H1 (cell line): Measurements from ENCODE around the gene NFX1. TPM values are rescaled to one million over a fixed set of nuclear protein-coding genes. Genes with fewer than 3 reads are reported as not detected.

Experiments
- polyA plus RNA-seq, 7 experiments: library from polyadenylated mRNA; depleted of rRNA in 3 of 7; stranded (reverse) in 5 of 7; unstranded in 2 of 7; fragments of >200 nt in 5 of 7; fragments of 200-250 nt in 2 of 7; gene quantifications; 1 replicate in 5 of 7; 2 replicates in 1 of 7; 4 replicates in 1 of 7; pipeline versions ENCODE4 v1.2.1 to v1.2.3, GENCODE V29; 2011 to 2013; ENCODE audit warnings: missing spikeins in 2 of 7, mixed read lengths in 2 of 7
- total RNA-seq: library from RNA; stranded (reverse); fragmentation: NEBNext Ultra II Directional; extraction: Animal tissue kit (Norgen Biotek cat#: 25700); gene quantifications from 2 replicates; pipeline ENCODE4 v1.2.1, GENCODE V29; 2021
- TF ChIP-seq, protein P1 (sequence below): fragments of 300-600 bp; sonication (generic); IDR thresholded peaks from 2 replicates; pipeline ENCODE4 v1.7.1; 2012; ENCODE audit warnings: low read length, moderate library complexity, mild to moderate bottlenecking, inconsistent platforms; ENCODE audit not compliant: insufficient replicate concordance

NFX1 gene
- total and polyA plus RNA-seq, 2 of the 8 experiments (the other 6 are each of a cell fraction or from before 2014, with no cell fraction given) = 19.4 to 28.4 TPM

DNA sequence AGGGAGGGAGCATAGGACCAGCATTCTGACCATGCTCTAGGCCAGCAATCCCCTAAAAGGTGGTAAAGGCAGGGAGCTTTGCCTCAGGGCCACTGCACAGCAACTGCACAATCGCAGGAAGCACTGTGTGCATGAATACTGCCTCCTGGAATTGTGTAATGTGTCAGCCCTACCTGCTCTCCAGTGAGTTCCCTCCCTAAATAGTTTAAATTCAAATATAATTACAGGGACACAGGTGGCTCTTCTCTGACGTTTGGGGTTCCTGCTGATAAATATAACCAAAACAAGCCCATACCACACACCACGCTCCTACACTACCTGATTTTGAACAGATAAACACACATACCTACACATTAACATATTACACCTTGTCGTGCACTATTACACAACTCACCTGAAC lies 34.8 kb upstream of the NFX1 start (continued):
- TF ChIP-seq, protein P1, sequence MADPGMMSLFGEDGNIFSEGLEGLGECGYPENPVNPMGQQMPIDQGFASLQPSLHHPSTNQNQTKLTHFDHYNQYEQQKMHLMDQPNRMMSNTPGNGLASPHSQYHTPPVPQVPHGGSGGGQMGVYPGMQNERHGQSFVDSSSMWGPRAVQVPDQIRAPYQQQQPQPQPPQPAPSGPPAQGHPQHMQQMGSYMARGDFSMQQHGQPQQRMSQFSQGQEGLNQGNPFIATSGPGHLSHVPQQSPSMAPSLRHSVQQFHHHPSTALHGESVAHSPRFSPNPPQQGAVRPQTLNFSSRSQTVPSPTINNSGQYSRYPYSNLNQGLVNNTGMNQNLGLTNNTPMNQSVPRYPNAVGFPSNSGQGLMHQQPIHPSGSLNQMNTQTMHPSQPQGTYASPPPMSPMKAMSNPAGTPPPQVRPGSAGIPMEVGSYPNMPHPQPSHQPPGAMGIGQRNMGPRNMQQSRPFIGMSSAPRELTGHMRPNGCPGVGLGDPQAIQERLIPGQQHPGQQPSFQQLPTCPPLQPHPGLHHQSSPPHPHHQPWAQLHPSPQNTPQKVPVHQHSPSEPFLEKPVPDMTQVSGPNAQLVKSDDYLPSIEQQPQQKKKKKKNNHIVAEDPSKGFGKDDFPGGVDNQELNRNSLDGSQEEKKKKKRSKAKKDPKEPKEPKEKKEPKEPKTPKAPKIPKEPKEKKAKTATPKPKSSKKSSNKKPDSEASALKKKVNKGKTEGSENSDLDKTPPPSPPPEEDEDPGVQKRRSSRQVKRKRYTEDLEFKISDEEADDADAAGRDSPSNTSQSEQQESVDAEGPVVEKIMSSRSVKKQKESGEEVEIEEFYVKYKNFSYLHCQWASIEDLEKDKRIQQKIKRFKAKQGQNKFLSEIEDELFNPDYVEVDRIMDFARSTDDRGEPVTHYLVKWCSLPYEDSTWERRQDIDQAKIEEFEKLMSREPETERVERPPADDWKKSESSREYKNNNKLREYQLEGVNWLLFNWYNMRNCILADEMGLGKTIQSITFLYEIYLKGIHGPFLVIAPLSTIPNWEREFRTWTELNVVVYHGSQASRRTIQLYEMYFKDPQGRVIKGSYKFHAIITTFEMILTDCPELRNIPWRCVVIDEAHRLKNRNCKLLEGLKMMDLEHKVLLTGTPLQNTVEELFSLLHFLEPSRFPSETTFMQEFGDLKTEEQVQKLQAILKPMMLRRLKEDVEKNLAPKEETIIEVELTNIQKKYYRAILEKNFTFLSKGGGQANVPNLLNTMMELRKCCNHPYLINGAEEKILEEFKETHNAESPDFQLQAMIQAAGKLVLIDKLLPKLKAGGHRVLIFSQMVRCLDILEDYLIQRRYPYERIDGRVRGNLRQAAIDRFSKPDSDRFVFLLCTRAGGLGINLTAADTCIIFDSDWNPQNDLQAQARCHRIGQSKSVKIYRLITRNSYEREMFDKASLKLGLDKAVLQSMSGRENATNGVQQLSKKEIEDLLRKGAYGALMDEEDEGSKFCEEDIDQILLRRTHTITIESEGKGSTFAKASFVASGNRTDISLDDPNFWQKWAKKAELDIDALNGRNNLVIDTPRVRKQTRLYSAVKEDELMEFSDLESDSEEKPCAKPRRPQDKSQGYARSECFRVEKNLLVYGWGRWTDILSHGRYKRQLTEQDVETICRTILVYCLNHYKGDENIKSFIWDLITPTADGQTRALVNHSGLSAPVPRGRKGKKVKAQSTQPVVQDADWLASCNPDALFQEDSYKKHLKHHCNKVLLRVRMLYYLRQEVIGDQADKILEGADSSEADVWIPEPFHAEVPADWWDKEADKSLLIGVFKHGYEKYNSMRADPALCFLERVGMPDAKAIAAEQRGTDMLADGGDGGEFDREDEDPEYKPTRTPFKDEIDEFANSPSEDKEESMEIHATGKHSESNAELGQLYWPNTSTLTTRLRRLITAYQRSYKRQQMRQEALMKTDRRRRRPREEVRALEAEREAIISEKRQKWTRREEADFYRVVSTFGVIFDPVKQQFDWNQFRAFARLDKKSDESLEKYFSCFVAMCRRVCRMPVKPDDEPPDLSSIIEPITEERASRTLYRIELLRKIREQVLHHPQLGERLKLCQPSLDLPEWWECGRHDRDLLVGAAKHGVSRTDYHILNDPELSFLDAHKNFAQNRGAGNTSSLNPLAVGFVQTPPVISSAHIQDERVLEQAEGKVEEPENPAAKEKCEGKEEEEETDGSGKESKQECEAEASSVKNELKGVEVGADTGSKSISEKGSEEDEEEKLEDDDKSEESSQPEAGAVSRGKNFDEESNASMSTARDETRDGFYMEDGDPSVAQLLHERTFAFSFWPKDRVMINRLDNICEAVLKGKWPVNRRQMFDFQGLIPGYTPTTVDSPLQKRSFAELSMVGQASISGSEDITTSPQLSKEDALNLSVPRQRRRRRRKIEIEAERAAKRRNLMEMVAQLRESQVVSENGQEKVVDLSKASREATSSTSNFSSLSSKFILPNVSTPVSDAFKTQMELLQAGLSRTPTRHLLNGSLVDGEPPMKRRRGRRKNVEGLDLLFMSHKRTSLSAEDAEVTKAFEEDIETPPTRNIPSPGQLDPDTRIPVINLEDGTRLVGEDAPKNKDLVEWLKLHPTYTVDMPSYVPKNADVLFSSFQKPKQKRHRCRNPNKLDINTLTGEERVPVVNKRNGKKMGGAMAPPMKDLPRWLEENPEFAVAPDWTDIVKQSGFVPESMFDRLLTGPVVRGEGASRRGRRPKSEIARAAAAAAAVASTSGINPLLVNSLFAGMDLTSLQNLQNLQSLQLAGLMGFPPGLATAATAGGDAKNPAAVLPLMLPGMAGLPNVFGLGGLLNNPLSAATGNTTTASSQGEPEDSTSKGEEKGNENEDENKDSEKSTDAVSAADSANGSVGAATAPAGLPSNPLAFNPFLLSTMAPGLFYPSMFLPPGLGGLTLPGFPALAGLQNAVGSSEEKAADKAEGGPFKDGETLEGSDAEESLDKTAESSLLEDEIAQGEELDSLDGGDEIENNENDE = no peak
- TF ChIP-seq, all 59 proteins: peak for 0
